A204.1 (cell line): ENCODE results near the gene RAD51AP1.
"Not testable (repeated sequence)": the region's sequence is repeated elsewhere in the genome, so short reads cannot be mapped to it uniquely, and the experiment has no call there.

Experiments used
- FAIRE-seq: peaks from 2 replicates; lab custom pipeline; 2012; peaks lifted over from hg19 to GRCh38; lab: Jason Lieb, UNC

Gene RAD51AP1

GRCh38 chr12:4538207-4539160 is at the start of gene RAD51AP1:
Gene RAD51AP1, plus strand, starts transcription at chr12:4538890. Its CDS starts 50 bp downstream, at chr12:4538940.
- FAIRE-seq: peak; percentile 98

- FAIRE-seq: no peak
Observed at GRCh38 chr12:4489556-4489955, 49.1 kb upstream of the RAD51AP1 start.

GRCh38 chr12:4490973-4491372 is 47.7 kb upstream of the RAD51AP1 start:
- FAIRE-seq: no peak

GRCh38 chr12:4496145-4496838 is 42.4 kb upstream of the RAD51AP1 start:
- no peak for FAIRE-seq

GRCh38 chr12:4499186-4499585 is 39.5 kb upstream of the RAD51AP1 start:
- no peak for FAIRE-seq

GRCh38 chr12:4505376-4505986 is 33.2 kb upstream of the RAD51AP1 start:
- no peak for FAIRE-seq

- FAIRE-seq: no peak
Observed at GRCh38 chr12:4506430-4506829, 32.3 kb upstream of the RAD51AP1 start.

- FAIRE-seq: no peak
Observed at GRCh38 chr12:4506870-4507269, 31.8 kb upstream of the RAD51AP1 start.

GRCh38 chr12:4508503-4508902 is 30.2 kb upstream of the RAD51AP1 start:
- not testable (repeated sequence) for FAIRE-seq

- not testable (repeated sequence) for FAIRE-seq
Observed at GRCh38 chr12:4509269-4509668, 29.4 kb upstream of the RAD51AP1 start.

- peak; percentile 80 for FAIRE-seq
Observed at GRCh38 chr12:4518106-4518728, 20.5 kb upstream of the RAD51AP1 start.

GRCh38 chr12:4523443-4523842 is 15.2 kb upstream of the RAD51AP1 start:
- not testable (repeated sequence) for FAIRE-seq

- peak; percentile 99 for FAIRE-seq
Observed at GRCh38 chr12:4526923-4527546, 11.7 kb upstream of the RAD51AP1 start.

GRCh38 chr12:4530160-4530559 is 8.5 kb upstream of the RAD51AP1 start:
- FAIRE-seq: no peak

- FAIRE-seq: no peak
Observed at GRCh38 chr12:4530982-4531586, 7.6 kb upstream of the RAD51AP1 start.

- no peak for FAIRE-seq
Observed at GRCh38 chr12:4535092-4535491, 3.6 kb upstream of the RAD51AP1 start.

- no peak for FAIRE-seq
Observed at GRCh38 chr12:4535871-4536270, 2.8 kb upstream of the RAD51AP1 start.

GRCh38 chr12:4539167-4539870 is 629 bp downstream of the RAD51AP1 start:
- FAIRE-seq: no peak

- FAIRE-seq: no peak
Observed at GRCh38 chr12:4540170-4540569, 1.5 kb downstream of the RAD51AP1 start.

- no peak for FAIRE-seq
Observed at GRCh38 chr12:4540638-4541037, 1.9 kb downstream of the RAD51AP1 start.

- no peak for FAIRE-seq
Observed at GRCh38 chr12:4545195-4545594, 6.5 kb downstream of the RAD51AP1 start.
